NCI-H1417 treated with DMSO at 0.1 percent for 48 hours (cell line): ENCODE data around the gene GMDS.
A peak's percentile ranks its signal among the peaks of the same experiment; 100 is the strongest.

Source experiments
- DNase-seq: peaks from one replicate; lab custom pipeline; 2025; lab: John Stamatoyannopoulos, UW

GMDS gene

GRCh38 chr6:1895721-1896120 lies 349.7 kb downstream of the GMDS start:
- DNase-seq = no peak

- DNase-seq = no peak
Measured at GRCh38 chr6:1894954-1895353, 350.5 kb downstream of the GMDS start.

GRCh38 chr6:1893470-1894130 lies 351.8 kb downstream of the GMDS start:
- no peak for DNase-seq

- no peak for DNase-seq
Measured at GRCh38 chr6:1892716-1893115, 352.7 kb downstream of the GMDS start.

GRCh38 chr6:1890987-1891386 lies 354.4 kb downstream of the GMDS start:
- no peak for DNase-seq

GRCh38 chr6:1890071-1890470 lies 355.3 kb downstream of the GMDS start:
- no peak for DNase-seq

- DNase-seq = no peak
Measured at GRCh38 chr6:1885576-1886011, 359.8 kb downstream of the GMDS start.

- no peak for DNase-seq
Measured at GRCh38 chr6:1884313-1884712, 361.1 kb downstream of the GMDS start.

GRCh38 chr6:1878330-1878729 lies 367.1 kb downstream of the GMDS start:
- DNase-seq = no peak

GRCh38 chr6:1873781-1874180 lies 371.6 kb downstream of the GMDS start:
- DNase-seq = no peak

- peak; percentile 35 for DNase-seq
Measured at GRCh38 chr6:1872649-1873131, 372.7 kb downstream of the GMDS start.

GRCh38 chr6:1871724-1872315 lies 373.6 kb downstream of the GMDS start:
- DNase-seq = no peak

- DNase-seq = no peak
Measured at GRCh38 chr6:1870932-1871331, 374.5 kb downstream of the GMDS start.

- no peak for DNase-seq
Measured at GRCh38 chr6:1870251-1870650, 375.2 kb downstream of the GMDS start.

- no peak for DNase-seq
Measured at GRCh38 chr6:1869769-1870168, 375.6 kb downstream of the GMDS start.

- no peak for DNase-seq
Measured at GRCh38 chr6:1869308-1869707, 376.1 kb downstream of the GMDS start.

GRCh38 chr6:1868561-1869261 lies 376.7 kb downstream of the GMDS start:
- DNase-seq = no peak

GRCh38 chr6:1867197-1867596 lies 378.2 kb downstream of the GMDS start:
- no peak for DNase-seq

- no peak for DNase-seq
Measured at GRCh38 chr6:1865585-1865984, 379.8 kb downstream of the GMDS start.

- no peak for DNase-seq
Measured at GRCh38 chr6:1864496-1864895, 380.9 kb downstream of the GMDS start.

GRCh38 chr6:1862411-1862810 lies 383.0 kb downstream of the GMDS start:
- no peak for DNase-seq

- no peak for DNase-seq
Measured at GRCh38 chr6:1860756-1861348, 384.6 kb downstream of the GMDS start.

- DNase-seq = no peak
Measured at GRCh38 chr6:1858859-1859258, 386.5 kb downstream of the GMDS start.
